ENCODE measurements around the gene CXCL9.
"Not testable (repeated sequence)": the region's sequence is repeated elsewhere in the genome, so short reads cannot be mapped to it uniquely, and the experiment has no call there.

CXCL9 gene

GRCh38 chr4:76011700-76012387 lies 4.5 kb upstream of the CXCL9 start:
- no peak for DNase-seq (ENCODE audit: low read depth in 2 of 2)

DNA sequence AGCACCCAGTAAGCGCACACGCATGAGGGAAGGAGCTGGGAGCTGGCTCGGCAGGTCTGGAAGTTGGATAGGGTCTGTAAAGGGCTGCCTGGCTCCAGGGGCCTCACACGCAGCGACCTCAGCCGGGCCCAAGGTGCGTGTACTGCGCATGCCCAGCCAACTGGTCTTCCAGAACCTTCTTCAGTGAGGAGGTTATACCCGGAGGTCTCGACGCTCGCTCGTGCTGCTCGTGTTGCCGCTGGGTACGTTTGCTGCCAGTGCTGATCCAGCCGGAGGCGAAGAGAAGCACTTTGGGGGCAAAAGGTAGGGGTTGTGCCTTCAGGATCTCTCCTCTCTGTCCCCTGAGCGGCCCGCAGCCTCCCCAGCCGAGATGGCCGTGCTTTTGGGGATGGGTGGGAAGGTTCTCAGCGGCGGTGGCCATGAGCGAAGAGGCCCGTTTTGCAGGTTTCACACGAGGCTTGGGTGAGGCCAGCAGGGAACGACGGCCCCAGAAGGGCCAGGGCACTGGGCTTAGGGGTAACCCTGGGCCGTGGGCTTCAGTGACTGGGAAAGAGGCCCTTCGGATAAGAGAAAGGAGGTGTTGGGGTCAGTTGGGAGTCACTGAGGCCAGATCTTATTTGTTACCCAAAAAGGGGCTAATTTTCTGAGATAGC lies 3.8 kb upstream of the CXCL9 start:
- no peak for DNase-seq (ENCODE audit: low read depth in 2 of 2)

- DNase-seq (ENCODE audit: low read depth in 2 of 2) = no peak
Observed at GRCh38 chr4:76010576-76010975, 3.3 kb upstream of the CXCL9 start.

GRCh38 chr4:76009311-76009710 lies 2.0 kb upstream of the CXCL9 start:
- no peak for DNase-seq (ENCODE audit: low read depth in 2 of 2)

- no peak for DNase-seq (ENCODE audit: low read depth in 2 of 2)
Observed at GRCh38 chr4:76003620-76004019, 3.7 kb downstream of the CXCL9 start.

GRCh38 chr4:76003035-76003434 lies 4.3 kb downstream of the CXCL9 start:
- no peak for DNase-seq (ENCODE audit: low read depth in 2 of 2)

- DNase-seq (ENCODE audit: low read depth in 2 of 2) = no peak
Observed at GRCh38 chr4:76002176-76002575, 5.1 kb downstream of the CXCL9 start.

- no peak for DNase-seq (ENCODE audit: low read depth in 2 of 2)
Observed at GRCh38 chr4:76001700-76002099, 5.6 kb downstream of the CXCL9 start.

- no peak for DNase-seq (ENCODE audit: low read depth in 2 of 2)
Observed at GRCh38 chr4:76000279-76000678, 7.0 kb downstream of the CXCL9 start.

GRCh38 chr4:75998525-75999147 lies 8.7 kb downstream of the CXCL9 start:
- DNase-seq (ENCODE audit: low read depth in 2 of 2) = not testable (repeated sequence)

DNA sequence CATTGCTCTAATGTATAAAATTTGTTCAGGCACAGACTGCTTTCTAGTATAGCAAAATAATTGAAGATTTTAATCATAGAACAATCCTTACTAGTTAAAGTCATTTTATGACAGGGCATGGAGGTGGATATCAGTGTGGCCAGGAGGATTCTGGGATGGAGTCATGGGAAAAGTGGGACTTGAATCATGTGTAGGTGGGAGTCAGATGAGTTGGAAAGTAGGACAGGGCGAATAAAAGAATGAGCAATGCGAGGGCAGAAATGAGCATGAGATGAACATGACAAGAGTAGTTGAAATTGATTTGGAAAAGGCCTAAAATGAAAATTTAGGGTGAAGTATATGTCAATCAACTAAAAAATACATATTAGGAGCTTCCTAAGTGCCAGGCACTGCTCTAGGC lies 9.4 kb downstream of the CXCL9 start:
- DNase-seq (ENCODE audit: low read depth in 2 of 2) = no peak

GRCh38 chr4:75997081-75997480 lies 10.2 kb downstream of the CXCL9 start:
- DNase-seq (ENCODE audit: low read depth in 2 of 2) = no peak

DNA sequence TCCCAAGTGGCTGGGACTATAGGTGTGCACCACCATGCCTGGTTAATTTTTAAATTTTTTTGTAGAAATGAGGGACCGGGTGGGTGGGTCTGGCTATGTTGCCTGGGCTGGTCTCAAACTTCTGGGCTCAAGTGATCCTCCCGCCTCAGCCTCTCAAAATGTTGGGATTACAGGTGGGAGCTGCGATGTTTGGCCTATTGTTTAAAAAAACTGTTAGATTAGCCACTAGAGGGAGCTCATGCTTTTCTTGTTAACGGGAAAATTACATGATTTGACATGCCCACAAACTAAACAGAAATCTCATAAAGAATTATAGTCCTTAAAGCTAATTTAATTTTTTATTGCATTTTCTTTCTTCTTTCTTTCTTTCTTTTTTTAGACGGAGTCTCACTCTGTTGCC lies 11.6 kb downstream of the CXCL9 start:
- no peak for DNase-seq (ENCODE audit: low read depth in 2 of 2)

DNA sequence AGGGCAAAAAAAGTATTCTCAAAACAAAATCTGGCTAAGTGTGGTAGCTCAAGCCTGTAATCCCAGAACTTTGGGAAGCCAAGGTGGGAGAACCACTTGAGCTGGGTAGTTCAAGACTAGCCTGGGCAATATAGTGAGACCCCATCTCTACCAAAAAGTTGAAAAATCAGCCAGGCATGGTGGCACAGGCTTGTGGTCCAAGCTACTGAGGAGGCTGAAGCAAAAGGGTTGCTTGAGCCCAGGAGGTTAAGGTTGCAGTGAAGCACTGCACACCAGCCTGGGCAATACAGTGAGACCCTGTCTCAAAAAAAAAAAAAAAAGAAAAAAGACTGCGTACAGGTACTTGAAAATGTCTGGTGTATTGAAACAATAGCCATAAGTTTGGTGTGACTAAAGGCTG lies 14.8 kb downstream of the CXCL9 start:
- no peak for DNase-seq (ENCODE audit: low read depth in 2 of 2)

GRCh38 chr4:75989846-75990528 lies 17.3 kb downstream of the CXCL9 start:
- DNase-seq (ENCODE audit: low read depth in 2 of 2) = no peak

GRCh38 chr4:75985116-75985515 lies 22.2 kb downstream of the CXCL9 start:
- no peak for DNase-seq (ENCODE audit: low read depth in 2 of 2)

GRCh38 chr4:75980576-75980975 lies 26.7 kb downstream of the CXCL9 start:
- no peak for DNase-seq (ENCODE audit: low read depth in 2 of 2)

DNA sequence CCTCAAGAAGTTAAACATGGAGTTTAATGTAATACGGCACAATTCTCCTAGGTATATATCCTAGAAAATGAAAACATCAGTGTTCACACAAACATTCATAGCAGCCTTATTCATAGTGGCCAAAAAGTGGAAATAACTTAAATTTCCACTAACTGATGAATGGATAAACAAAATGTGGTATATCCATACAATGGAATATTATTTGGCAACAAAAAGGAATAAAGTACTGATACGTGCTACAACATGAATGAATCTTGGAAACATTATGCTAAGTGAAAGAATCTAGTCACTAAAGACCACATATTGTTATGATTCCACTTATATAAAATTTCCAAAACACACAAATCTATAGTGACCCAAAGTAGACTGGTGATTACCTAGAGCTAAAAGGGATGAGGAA lies 31.1 kb downstream of the CXCL9 start:
- DNase-seq (ENCODE audit: low read depth in 2 of 2) = no peak

GRCh38 chr4:75973766-75974165 lies 33.5 kb downstream of the CXCL9 start:
- DNase-seq (ENCODE audit: low read depth in 2 of 2) = no peak

DNA sequence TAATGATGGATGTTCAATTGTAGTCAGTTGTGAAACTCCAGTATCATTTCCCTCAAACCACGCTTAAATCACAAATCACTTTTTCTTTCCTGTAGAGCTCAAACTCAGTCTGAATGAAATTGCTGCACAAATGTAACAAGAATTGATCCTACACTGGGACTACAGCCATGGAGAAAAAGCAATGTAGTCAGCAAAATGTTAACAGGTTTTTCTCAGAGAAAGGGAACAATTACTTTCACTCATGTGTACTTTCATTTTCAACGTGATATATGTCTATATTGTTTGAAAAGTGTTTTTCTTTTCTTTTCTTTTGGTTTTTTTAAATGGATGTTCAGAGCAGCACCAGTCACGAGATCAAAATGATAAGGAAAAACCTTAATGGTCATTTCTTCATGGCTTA lies 39.2 kb downstream of the CXCL9 start:
- DNase-seq (ENCODE audit: low read depth in 2 of 2) = no peak

GRCh38 chr4:75963558-75963957 lies 43.8 kb downstream of the CXCL9 start:
- no peak for DNase-seq (ENCODE audit: low read depth in 2 of 2)

DNA sequence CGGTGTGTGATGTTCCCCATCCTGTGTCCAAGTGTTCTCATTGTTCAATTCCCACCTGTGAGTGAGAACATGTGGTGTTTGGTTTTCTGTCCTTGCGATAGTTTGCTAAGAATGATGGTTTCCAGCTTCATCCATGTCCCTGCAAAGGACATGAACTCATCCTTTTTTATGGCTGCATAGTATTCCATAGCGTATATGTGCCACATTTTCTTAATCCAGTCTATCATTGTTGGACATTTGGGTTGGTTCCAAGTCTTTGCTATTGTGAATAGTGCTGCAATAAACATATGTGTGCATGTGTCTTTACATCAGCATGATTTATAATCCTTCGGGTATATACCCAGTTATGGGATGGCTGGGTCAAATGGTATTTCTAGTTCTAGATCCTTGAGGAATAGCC lies 45.2 kb downstream of the CXCL9 start:
- DNase-seq (ENCODE audit: low read depth in 2 of 2) = not testable (repeated sequence)

DNA sequence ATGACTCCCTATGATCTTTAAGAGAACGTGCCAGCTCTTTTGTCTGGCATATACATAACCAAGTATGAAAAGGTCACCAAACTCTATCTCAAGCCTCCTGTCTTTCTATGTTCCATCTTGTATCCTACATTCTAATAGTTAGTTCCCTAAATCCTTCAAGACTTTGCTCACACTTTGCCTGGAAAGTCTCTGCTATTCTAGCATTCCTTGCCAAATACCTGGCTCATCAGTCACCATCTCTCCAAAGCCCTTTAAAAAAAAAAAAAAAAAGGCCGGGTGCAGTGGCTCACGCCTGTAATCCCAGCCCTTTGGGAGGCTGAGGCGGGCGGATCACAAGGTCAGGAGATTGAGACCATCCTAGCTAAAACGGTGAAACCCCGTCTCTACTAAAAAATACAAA lies 48.8 kb downstream of the CXCL9 start:
- not testable (repeated sequence) for DNase-seq (ENCODE audit: low read depth in 2 of 2)

Data from stimulated activated CD8-positive, alpha-beta memory T cell treated with anti-CD3 and anti-CD28 coated beads, Interleukin-7, amount 100 ng/mL, for 4 hours (primary cell).